Ishikawa (cell line): Measurements from ENCODE around the gene WWTR1.

Experiments used
- CEBPB ChIP-seq: IDR thresholded peaks from 2 replicates; pipeline ENCODE4 v1.6.1; 2012
- CREB1 ChIP-seq: IDR thresholded peaks from 2 replicates; pipeline ENCODE4 v1.6.1; 2012; ENCODE audit warnings: low read depth
- EP300 ChIP-seq: IDR thresholded peaks from 2 replicates; pipeline ENCODE4 v1.6.1; 2012; ENCODE audit warnings: borderline replicate concordance
- FOXM1 ChIP-seq: IDR thresholded peaks from 2 replicates; pipeline ENCODE4 v1.6.1; 2012; ENCODE audit warnings: low read depth, borderline replicate concordance
- NFIC ChIP-seq: IDR thresholded peaks from 2 replicates; pipeline ENCODE4 v1.6.1; 2012
- RAD21 ChIP-seq: IDR thresholded peaks from 2 replicates; pipeline ENCODE4 v1.6.1; 2012; ENCODE audit warnings: low read depth
- REST ChIP-seq: IDR thresholded peaks from 2 replicates; pipeline ENCODE4 v1.6.1; 2012; ENCODE audit warnings: low read depth, mild to moderate bottlenecking
- TAF1 ChIP-seq: IDR thresholded peaks from 2 replicates; pipeline ENCODE4 v1.6.1; 2012; ENCODE audit warnings: low read depth, mild to moderate bottlenecking
- YY1 ChIP-seq: IDR thresholded peaks from 2 replicates; pipeline ENCODE4 v1.6.1; 2012; ENCODE audit warnings: low read depth
- TF ChIP-seq, protein P1 (sequence below): IDR thresholded peaks from 2 replicates; pipeline ENCODE4 v1.6.1; 2012

- TF ChIP-seq NFIC (no peak), FOXM1 (no peak), YY1 (no peak), REST (no peak), EP300 (no peak), TAF1 (no peak), CREB1 (no peak), RAD21 (no peak), CEBPB (no peak)
- TF ChIP-seq, protein P1, sequence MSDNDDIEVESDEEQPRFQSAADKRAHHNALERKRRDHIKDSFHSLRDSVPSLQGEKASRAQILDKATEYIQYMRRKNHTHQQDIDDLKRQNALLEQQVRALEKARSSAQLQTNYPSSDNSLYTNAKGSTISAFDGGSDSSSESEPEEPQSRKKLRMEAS: no peak
Observed at GRCh38 chr3:149560001-149560400, 97.8 kb downstream of the WWTR1 start.
